GM19238 (cell line): ENCODE measurements around the gene MAPRE2.
"Not testable (repeated sequence)": the region's sequence is repeated elsewhere in the genome, so short reads cannot be mapped to it uniquely, and the experiment has no call there.

Experiments
- DNase-seq: peaks from one replicate; pipeline ENCODE4 v3.0.0; 2011; ENCODE audit warnings: low spot score; ENCODE audit not compliant: insufficient read length

Gene MAPRE2

DNA sequence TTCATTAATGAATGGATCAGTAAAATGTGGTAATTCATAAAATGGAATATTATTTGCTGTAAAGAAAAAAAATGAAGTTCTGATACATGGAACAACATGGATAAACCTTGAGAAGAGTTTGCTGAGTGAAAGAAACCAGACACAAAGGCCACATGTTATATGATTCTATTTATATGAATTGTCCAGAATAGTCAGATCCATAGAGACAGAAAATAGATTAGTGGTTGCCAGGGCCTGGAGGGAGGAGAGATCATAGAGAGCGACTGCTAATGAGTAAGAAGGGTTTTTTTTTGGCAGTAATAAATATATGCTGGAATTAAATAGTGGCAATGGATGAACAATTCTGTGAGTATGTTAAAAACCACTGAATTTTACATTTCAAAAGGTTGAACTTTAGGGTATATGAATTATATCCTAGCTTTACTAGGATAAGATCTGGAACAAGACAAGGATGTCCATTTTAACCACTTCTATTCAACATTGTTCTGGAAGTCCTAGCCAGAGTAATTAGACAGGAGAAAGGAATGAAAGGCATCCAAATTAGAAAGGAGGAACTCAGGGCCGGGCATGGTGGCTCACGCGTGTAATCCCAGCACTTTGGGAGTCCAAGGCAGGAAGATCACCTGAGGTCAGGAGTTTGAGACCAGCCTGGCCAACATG lies 48.8 kb downstream of the MAPRE2 start:
- no peak for DNase-seq

DNA sequence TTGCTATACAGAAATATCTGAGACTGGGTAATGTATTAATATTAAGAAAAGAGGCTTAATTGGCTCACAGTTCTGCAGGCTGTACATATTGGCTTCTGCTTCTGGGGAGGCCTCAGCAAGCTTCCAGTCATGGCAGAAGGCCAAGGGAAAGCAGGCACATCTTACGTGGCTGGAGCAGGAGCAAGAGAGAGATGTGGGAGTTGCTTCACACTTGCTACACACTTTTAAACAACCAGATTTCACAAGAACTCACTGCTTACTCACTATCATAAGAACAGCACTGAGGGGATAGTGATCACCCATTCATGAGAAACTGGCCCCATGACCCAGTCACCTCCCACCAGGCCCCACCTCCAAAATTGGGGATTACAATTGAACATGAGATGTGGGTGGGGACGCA lies 50.6 kb downstream of the MAPRE2 start:
- no peak for DNase-seq

DNA sequence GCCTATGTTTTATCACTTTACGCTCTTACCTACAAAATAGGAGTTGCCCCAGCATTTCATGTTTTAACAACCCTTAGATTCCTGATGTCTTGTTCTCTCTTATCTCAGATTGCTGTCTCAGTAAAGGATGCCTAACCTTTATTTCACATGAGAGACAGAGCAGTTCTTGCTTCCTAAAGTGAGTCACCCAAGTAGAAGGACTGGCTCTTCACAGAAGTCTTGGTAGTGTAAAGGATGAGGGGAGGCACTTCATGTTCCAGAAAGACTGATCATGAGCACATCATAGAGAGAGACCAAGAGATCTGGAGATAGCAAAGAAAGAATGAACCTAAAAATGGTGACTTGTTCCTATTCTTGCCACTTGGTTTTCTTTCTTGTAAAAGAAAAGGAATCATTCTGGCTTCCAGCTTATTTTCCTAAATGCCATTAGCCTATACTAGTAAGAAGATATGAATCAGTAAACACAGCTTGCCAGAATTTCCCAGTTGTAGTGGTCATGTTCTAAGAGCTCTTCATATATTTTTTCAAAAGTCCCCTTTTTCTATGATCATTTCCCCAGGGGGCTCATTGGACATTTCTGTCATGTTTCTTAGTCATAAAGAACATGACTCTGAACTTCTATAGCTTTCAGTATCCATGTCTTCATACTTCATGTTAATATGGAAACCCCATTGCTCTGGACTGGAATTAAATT lies 54.9 kb downstream of the MAPRE2 start:
- DNase-seq = no peak

DNA sequence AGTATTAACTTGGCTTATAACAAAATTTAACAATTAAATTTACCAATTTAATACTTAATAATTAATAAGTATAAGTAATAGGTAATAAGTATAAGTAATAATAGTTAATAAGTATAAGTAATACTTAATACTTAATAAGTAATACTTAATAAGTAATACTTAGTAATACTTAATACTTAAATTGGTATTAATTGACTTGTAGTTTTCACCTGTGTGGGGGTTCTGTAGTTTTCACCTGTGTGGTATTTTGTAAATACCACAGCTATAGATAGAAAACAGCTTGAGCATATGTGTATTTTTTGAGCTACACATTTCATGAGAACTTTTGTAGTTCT lies 55.4 kb downstream of the MAPRE2 start:
- no peak for DNase-seq

DNA sequence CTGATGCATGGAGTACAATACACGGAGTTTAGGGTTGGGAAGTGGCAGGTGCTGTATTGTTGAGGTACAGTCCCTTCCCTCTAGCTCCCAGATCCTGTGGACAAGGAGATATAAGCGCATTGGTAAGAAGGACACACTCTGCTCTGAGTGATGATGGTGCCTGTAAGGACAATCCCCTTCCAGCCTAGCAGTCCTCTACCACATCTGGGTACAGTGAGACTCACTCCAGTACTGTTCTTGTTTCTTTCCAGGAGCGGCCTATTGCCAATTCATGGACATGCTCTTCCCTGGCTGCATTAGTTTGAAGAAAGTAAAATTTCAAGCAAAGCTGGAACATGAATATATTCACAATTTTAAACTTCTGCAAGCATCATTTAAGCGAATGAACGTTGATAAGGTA lies 56.0 kb downstream of the MAPRE2 start:
- no peak for DNase-seq

DNA sequence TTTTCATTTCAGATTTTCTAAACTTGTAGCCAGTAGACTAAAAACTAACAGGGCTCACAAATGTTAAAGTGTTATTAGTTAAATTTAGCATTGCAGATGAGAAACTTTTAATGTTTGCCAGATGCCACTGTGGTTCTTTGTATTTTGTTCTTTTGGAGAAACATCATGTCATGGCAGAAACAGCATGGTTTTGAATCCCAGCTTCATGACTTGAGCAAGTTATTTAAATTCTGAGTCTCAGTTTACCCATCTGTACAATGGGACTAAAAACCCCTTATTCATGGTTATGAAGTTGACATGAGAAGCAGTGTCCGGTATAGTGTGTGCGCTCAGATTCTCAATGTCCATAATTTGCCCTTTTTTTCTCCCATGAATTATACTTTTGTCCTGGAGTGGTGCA lies 56.5 kb downstream of the MAPRE2 start:
- DNase-seq = no peak

DNA sequence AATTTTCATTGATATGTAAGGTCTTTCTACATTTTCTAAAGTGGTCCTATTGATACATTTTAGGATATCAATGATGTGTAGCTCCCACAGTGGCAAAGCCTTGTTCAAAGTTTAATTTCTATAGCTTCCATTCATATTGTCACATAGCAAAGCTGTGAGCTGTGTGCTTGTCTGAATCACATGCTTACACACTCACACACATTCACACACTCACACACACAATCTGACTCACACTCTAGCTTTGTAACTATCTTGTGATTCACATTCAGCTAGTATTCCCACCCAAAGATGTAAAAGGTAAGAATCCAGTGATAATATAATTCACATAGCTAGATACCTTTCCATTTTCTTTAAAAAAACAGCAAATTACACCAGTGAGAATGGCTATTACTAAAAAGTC lies 58.7 kb downstream of the MAPRE2 start:
- DNase-seq = no peak

DNA sequence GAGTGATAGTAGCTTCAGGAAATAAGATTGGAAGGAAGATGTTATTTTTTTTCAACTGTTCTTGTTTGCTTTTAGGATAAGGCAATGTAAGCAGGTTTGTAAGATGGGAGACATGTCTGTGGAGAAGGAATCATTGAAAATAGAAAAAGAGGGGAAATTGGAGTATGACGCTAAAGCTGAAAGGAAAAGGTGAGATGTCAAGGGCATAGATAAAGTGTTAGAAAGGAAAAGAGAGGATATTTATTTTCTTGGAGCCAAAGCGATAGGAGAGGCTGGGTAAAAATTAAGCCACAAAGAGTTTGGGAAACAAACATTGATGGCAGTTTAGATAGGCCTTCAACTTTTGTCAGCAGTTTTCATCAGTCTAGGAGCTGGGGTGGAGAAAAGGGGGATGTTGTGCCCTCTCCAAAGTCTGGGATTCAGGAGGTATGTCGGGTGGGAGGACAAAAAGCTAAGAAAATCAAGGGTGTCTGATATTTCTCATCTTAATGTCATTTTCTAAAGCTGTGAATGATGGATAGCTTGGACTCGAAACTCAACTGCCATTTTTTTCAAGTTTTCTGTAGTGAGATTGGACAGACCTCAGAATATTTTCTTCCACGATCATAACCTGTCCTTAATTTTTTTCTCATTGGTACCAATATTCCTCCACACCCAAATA lies 63.3 kb downstream of the MAPRE2 start:
- DNase-seq = no peak

DNA sequence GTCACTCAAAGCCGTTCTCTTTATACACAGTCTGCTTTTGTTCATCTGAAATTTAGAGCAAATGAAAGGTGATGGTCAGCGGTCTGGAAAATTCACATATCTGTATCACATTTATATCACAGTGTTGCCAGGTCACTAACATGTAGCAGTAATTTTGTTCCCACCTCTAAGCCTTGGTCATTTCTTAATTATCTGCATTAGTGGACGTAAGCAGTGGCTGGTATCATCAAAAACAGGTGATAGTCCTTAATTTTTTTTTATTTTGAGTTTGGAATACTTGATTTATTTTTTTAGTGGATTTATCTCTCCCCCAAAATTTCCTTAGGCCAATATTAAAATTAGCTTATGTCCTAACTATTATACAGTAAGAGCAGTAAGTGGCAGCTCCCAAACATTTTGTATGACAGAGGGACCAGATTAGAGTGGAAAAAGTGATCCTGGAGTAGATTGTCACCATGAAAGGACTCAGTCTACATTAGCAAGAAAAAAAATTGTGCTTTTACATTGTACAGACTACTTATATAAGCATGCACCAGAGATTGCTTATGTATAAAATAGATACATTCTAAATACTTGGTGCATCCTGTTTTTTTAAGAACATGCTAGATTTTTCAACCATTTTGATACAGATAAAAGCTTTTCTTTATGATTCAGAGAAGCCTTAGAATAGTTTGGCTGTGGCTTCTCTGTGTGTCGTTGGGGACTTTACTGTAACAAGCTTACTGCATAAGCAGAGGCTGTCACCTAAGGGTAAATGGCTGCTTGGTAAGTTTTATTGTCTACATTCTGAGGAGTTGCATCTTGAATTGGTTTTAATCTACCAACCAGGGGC lies 65.0 kb downstream of the MAPRE2 start:
- no peak for DNase-seq

DNA sequence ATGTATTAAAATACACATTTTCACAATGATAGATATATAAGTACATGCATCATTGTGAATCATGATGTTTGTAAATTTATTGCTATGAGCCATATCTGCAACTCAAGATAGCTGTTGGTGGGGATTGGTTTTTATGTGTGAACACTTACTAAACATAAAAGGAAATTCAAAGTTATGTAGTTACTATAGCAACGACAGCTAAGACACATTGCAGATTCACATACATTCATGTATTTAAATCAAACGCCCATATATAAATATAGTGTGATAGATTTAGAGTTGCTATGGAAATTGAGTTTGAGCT lies 65.6 kb downstream of the MAPRE2 start:
- DNase-seq = no peak

DNA sequence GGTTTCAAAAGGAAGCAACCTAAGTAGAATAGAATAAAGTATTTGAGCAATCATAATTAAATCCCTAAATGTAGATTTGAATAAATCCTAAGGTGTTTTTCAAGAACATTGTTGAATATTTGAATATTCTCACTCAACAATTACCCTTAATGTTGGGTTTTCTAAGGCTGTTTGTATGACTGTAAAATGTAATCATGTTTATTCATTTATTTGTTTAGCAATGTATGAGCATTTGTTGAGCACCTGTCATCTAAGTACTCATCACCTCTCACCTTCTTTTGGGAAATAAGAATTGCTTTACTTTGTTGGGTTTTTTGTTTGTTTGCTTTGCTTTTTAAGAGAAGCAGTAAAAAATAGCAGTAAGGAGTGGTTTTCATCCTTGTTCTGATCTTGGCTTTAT lies 66.0 kb downstream of the MAPRE2 start:
- no peak for DNase-seq

DNA sequence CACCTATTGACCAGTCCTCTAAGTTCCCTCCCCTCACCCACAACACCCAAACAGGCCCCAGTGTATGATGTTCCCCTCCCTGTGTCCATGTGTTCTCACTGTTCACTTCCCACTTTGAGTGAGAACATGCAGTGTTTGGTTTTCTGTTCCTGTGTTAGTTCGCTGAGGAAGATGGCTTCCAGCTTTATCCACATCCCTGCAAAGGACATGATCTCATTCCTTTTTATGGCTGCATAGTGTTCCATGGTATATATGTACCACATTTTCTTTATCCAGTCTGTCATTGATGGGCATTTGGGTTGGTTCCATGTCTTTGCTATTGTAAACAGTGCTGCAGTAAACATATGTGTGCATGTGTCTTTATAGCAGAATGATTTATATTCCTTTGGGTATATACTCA lies 66.9 kb downstream of the MAPRE2 start:
- DNase-seq = not testable (repeated sequence)

DNA sequence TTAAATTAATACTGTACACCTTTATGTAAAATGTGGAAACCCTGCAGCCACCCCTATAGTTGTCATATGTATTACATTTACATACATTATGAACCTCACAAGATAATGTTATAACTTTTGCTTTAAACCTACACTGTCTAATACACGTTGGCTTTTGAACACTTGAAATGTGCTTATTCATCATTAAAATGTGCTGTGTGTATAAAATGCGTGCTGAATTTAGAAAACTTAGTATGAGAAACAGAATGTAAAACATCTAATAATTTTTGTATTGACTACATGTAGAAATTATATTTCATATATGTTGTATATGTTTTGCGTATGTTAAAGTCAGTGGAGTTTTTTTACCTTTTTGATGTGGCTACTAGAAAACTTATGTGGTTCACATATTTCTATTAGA lies 68.8 kb downstream of the MAPRE2 start:
- DNase-seq = no peak

DNA sequence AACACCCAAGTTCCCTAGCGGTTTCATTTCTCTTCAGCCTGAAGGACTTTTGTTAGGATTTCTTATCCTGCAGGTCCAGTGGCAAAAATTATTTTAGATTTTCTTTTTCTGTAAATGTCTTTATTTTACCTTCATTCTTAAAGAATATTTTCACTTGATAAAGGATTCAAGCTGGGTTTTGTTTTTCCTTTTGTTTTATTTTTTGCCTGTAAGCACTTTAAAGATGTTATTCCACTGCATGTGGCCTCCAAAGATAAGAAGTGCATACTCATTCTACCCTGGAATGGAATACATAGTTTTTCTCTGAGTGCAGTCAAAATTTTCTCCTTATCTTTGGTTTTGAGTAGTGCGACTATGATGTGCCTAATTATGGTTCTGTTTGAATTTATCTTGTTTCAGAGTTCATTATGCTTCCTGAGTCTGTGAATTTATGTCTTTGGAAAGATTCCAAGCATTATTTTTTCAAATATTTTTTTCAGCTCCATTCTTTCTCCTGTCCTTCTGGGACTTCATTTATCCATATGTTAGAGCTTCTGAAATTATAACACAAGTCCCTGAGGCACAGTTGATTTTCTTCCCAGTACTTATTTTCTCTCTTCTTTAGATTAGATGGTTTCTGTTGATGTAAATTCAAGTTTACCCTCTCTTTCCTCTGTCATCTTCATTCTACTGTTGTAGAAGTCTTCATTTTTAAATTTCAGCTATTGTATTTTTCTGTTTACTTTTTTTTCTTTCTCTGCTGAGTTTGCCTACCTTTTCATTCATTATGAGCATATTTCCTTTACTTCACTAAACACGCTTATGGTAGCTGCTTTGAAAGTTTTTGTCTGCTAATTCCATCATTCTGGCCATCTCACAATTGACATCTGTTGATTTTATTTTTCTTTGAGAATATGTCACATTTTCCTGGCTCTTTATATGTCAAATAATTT lies 69.6 kb downstream of the MAPRE2 start:
- no peak for DNase-seq

DNA sequence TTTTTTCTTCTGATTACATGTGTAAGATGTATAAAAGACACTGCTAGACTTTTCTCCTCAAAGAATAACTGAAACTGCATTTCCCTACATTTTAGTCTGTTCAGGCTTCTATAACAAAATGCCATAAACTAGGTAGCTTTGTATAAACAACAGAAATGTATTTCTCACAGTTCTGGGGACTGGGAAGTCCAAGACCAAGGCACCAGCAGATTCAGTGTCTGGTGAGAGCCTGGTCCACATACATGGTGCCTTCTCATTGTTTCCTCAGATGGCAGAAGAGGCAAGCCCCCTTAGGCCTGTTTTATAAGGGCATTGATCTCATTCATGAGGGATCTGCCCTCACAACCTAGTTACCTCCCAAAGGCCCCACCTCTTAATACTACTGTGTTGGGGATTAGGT lies 71.5 kb downstream of the MAPRE2 start:
- no peak for DNase-seq

DNA sequence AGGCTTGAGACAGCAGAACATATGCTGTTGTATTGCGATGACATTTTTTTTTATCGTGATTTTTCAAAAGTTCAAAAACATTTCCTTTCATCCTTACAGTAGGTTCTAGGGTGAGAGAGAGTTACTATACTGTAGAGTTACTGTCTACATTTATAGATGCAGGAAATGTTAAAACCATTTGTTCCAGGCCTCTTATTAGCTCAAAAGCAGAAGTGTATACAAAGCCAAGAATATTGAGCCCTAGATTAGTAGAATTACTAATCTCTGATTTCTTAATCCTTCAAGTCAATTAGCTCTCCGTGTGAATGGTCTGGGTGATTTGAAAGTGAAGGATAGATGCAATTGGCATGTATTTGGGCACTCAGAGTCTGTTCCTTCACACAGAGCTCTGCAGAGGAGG lies 73.1 kb downstream of the MAPRE2 start:
- no peak for DNase-seq

DNA sequence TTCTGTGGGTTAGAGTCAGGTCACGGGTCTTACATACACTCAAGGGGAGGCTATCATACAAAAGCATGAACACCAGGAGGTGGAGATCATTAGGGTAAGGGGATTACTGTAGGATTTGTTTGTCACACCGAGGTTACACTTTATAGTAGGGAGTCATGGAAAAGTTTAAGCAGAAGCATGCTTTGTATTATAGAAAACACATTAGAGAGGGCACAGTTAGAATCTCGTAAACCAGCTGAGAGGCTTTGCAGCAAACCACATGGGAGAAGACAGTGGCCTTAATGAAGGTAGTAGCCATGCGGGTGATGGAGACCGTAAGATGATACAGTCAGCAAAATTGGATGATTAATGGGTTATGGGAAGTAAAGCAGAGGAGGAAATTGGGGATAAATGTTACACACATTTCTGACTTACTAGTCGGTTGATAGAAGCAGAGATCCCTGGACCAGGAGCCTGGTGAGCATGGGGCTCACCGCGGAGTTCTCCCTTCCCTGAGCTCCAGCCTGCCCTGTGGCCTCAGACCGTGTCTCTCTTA lies 75.6 kb downstream of the MAPRE2 start:
- DNase-seq = no peak

DNA sequence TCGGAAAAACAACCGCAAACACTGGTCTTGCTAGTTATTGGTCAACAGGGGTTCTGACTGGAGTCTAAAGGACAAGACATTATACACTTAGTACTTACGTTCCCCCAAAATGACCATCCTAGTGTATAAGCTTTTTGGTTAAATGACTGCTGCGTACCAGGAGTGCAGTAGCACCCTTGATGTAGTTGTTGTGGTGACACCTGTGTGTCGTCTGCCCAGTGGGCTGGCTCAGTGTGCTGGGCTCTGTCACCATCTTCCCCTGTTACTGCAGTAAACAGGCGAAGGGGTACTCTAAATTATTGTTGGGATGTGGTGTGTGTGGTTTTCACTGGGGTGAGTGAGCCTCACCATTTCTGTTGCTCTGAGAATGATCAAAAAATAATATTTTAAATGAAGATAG lies 76.2 kb downstream of the MAPRE2 start:
- no peak for DNase-seq

DNA sequence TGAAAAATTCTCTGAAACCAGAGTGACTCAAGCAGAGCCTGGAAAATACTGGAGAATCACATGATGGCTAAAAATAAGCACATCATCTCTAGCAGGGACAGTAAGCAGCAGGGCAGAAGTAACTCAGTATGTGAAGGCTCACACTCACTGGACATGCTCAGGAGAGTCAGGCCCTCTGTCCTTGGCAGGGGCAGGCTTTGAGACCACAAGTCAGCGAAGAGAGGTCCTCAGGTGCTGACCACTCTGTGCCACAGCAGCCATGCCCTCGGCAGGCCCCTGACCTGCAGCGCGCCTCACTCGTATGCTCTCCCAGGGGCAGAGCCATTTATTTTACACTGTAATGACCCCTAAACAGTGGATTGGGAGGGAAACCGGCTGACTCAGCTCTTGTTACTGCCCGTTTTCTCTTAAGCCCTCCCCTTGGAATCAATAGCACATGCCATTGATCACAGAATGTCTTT lies 76.8 kb downstream of the MAPRE2 start:
- DNase-seq = no peak

DNA sequence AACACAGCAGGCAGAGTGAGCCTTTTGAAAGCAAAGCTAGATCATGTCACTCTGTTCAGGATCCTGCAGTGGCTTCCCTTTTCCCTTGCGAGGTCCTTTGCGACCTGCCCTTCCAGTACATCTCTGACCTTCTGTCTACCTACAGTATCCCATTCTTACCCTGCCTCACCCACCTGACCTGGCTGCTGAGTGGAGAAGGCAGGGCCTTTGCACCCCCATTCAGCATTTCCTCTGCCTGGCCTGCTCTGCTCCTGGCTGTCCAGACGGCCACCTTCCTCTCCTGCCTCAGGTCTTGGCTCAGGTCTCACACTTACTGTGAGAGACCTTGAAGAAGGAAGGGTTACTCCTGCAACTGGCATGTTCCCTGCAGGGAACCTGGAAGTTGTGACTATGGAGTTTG lies 77.4 kb downstream of the MAPRE2 start:
- DNase-seq = no peak

DNA sequence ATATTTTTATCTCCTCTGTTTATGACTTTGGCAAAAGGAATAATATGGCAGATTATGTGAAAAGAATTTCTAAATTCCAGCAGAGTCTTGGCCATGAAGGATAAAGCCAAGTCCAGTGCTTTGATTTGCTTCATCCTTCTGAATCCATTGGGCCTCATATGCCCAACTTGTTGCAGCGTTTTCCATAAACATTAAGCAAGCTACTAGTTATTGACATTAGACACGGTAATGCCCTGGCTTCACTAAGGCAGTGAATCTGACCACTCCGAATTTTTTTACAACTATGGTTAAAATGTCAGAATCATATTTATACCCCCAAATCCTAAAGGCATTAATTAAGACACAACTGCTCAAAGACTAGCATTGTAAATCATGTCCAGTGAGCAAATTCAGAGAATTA lies 79.8 kb downstream of the MAPRE2 start:
- DNase-seq = no peak
